D341Med (cell line): ENCODE results near the gene CHRNE.

ENCODE experiments used
- DNase-seq: peaks from one replicate; pipeline ENCODE4 v3.0.0; 2012; ENCODE audit warnings: low spot score

CHRNE gene

DNA sequence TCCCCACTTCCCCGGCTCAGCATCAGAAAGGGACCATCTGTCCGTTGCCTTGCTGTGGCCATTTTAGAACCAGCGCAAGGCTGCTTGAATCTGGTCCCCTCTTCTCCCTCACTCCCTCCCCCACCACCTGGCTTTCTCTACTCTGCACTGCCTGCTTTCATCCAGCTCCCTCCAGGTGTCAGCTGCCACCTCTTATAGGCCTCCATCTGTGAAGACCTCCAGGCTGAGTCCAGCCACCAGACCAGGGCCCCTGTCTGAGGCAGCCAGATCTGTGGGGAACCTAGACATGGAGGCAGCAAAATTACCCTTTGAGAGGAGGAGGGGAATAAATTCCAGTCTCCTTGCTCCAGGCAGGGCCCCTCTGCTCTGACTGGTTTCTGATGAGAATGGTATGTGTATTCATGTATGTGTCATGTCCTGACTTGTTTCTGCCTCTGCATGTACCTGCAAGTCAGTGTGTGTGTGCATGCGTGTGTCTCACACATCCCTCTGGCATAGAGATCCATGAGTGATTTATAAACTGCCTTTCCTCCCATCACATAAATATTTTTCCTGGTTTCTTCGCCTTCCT lies 48.7 kb downstream of the CHRNE start:
- DNase-seq, result no peak

DNA sequence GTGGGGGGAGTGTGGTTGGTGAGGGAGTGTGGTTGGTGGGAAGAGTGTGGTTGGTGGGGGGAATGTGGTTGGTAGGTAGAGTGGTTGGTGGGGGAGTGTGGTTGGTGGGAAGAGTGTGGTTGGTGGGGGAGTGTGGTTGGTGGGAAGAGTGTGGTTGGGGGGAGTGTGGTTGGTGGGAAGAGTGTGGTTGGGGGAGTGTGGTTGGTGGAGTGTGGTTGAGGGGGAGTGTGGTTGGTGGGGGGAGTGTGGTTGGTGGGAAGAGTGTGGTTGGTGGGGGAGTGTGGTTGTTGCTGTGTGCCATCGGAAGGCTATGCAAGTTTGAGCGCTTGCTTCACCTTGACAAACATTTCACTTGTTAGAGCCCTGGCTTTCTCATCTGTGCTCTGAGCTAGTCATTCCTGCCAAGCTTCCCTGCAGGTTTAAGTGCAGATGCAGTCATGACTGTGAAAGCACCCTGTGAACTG lies 49.7 kb downstream of the CHRNE start:
- no peak for DNase-seq

DNA sequence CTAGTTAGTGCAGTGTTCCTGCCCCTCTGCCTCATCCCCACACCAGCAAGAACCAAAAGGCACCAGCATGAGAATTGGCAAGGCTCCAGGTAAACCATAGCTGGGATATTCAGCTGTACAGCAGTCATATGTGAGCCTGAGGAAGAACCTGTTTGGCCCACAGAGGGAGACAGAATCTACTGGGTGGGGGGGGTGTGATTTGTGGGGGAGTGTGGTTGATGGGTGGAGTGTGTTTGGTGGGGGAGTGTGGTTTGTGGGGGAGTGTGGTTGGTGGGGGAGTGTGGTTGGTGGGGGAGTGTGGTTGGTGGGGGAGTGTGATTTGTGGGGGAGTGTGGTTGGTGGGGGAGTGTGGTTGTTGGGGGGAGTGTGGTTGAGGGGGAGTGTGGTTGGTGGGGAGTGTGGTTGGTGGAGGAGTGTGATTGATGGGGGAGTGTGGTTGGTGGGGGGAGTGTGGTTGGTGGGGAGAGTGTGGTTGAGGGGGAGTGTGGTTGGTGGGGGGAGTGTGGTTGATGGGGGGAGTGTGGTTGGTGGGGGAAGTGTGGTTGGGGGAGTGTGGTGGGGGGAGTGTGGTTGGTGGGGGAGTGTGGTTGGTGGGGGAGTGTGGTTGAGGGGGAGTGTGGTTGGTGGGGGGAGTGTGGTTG lies 50.2 kb downstream of the CHRNE start:
- DNase-seq, result no peak

DNA sequence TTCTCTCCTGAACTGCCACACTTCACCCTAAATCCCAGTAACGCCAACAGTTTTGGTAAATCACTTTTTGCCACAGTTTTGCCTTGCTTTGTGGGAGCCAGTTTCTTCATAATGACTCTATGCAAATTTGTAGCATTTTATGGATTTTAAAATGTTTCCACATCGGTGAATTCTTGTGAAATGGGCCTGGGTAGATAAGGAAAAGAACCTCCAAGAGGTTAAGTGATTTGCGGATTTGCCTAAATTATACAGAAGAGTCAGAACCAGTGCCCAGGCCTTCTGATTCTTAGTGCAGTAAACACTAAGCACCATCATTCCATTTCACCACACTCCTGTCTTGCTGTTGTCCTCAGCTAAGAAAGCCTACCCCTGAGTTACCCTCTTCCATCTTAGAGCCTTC lies 51.8 kb downstream of the CHRNE start:
- DNase-seq, result no peak

DNA sequence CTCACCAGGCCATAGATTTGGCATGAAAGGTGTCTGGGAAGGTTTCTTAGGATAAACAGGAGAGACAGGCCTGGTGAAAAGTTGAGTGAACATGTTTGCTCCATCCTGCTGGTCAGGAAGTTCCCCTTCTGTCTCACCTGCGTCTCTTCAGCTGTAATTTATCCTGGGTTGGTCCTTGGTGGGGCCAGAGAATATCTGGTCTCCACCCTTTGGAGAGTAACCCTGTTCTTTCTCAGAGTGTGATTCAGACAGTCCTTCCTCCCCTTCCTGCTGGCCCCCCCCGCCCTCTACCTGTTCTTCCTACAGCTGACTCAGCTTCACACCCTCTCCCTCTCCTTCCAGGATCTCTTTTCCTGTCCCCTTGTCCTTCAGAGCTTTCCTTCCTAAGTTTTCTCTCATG lies 52.7 kb downstream of the CHRNE start:
- DNase-seq, result no peak

DNA sequence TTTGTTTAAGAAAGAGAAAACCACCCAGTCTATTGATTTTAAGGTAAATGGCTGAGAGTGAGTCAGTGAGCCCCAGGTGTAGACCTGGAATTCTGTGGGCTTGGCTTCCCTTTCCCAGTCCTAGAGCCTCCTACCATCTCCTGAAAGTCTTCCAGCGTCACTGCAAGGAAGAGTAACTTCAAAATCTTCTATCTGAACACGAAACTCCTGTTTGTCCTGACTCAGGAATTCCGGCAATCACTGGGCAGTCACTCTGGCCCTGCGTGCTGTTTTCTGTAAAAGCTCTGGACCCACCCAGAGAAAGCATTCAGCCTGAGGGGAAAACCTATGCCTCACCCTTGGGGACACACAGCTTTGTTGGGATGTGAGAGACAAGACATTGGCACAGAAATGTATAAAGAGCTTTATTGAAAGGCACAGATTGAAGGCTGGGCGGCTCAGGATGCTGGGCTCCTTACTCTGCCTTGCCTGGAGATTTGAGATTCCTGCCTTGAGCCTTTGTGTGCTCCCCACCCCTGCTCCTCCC lies 53.8 kb downstream of the CHRNE start:
- no peak for DNase-seq
